Jurkat, Clone E6-1 (cell line): ENCODE measurements around the gene TSC1.

Experiments
- DNase-seq: peaks from one replicate; pipeline ENCODE4 v3.0.0-alpha.2; 2011; ENCODE audit warnings: low read depth, low spot score
- H3K4me3 ChIP-seq: 2 replicates; pipeline ENCODE4 v1.5.1; 2011; ENCODE audit warnings: mild to moderate bottlenecking, low read length, control low read depth, moderate library complexity

Gene TSC1

GRCh38 chr9:132849185-132849706 is 95.2 kb downstream of the TSC1 start:
- DNase-seq = peak; percentile 72
- H3K4me3 ChIP-seq = no peak overlapping the region; the same call in none of the 2 replicates

- DNase-seq = no peak
- no peak overlapping the region for H3K4me3 ChIP-seq
Observed at GRCh38 chr9:132846918-132847515, 97.4 kb downstream of the TSC1 start.

GRCh38 chr9:132846109-132846917 is 98.1 kb downstream of the TSC1 start:
- H3K4me3 ChIP-seq = no peak overlapping the region
- DNase-seq = peak; percentile 54

GRCh38 chr9:132842124-132843044 is 102.0 kb downstream of the TSC1 start:
- no peak overlapping the region for H3K4me3 ChIP-seq
- DNase-seq = no peak
